Gastroesophageal sphincter (tissue), 4 donors: Measurements from ENCODE around the gene SELENOO. TPM values are rescaled to one million over a fixed set of nuclear protein-coding genes. Genes with fewer than 3 reads are reported as not detected.

Experiments used
- ATAC-seq: fragments of 150-250 bp; one replicate; pipeline ENCODE4 v1.9.1; 2016; ENCODE audit warnings: mild to moderate bottlenecking, moderate library complexity
- H3K27ac ChIP-seq, 4 donors: fragments of 200-600 bp; sonication (generic) in 3 of 4; 1 replicate in 3 of 4; 2 replicates in 1 of 4; pipeline ENCODE4 v1.5.1; 2016 to 2019
- H3K27me3 ChIP-seq: fragments of 200-600 bp; sonication (generic); one replicate; pipeline ENCODE4 v1.5.1; 2019
- H3K36me3 ChIP-seq, 2 donors: fragments of 200-600 bp; sonication (generic); one replicate each; pipeline ENCODE4 v1.5.1; 2019; ENCODE audit warnings: control low read depth in 1 of 2
- H3K4me1 ChIP-seq, 3 donors: fragments of 200-600 bp; sonication (generic); 1 replicate in 2 of 3; 2 replicates in 1 of 3; pipeline ENCODE4 v1.5.1; 2016 to 2019; ENCODE audit warnings: control low read depth in 2 of 3
- H3K4me3 ChIP-seq, 2 donors: fragments of 200-600 bp; sonication (generic); one replicate each; pipeline ENCODE4 v1.5.1; 2019; ENCODE audit warnings: mild to moderate bottlenecking in 1 of 2, moderate library complexity in 1 of 2
- H3K9me3 ChIP-seq, 3 donors: fragments of 200-600 bp; sonication (generic); one replicate each; pipeline ENCODE4 v1.5.1; 2017 to 2019; ENCODE audit warnings: control low read depth in 2 of 3
- CTCF ChIP-seq, 4 experiments: fragments of 200-600 bp in 2 of 4; fragments of 450-650 bp in 2 of 4; sonication (generic) in 1 of 4; IDR thresholded peaks; one replicate each; pipeline ENCODE4 v1.5.1; 2017 to 2019; ENCODE audit warnings: antibody characterized with exemption in 4 of 4, mild to moderate bottlenecking in 2 of 4, moderate library complexity in 2 of 4
- EP300 ChIP-seq: sonication (generic); formaldehyde crosslinking; IDR thresholded peaks from one replicate; pipeline ENCODE4 v1.6.1; 2017; ENCODE audit warnings: antibody characterized with exemption, mild to moderate bottlenecking
- POLR2A ChIP-seq, 2 donors: fragments of 450-650 bp; IDR thresholded peaks; one replicate each; pipeline ENCODE4 v1.6.1; 2017; ENCODE audit warnings: antibody characterized with exemption in 2 of 2, mild to moderate bottlenecking in 2 of 2, moderate library complexity in 1 of 2
- POLR2AphosphoS5 ChIP-seq: sonication (generic); formaldehyde crosslinking; IDR thresholded peaks from one replicate; pipeline ENCODE4 v1.6.1; 2017; ENCODE audit warnings: antibody characterized with exemption
- WGBS, 2 donors: methylation state at CpG; one replicate each; pipeline ENCODE4 v1.1.5; 2018; ENCODE audit warnings: low coverage in 1 of 2; 5-methylcytosine and 5-hydroxymethylcytosine counted together
- total RNA-seq, 4 donors: library from RNA; depleted of rRNA; stranded (reverse); fragments of >200 nt; gene quantifications; one replicate each; pipeline ENCODE4 v1.1.0, GENCODE V29; 2016

Gene SELENOO
- total RNA-seq, 4 donors from 2014 or later = 19.9 to 42.6 (median 27.3) TPM

- Histone ChIP-seq H3K27me3 (peaks cover 20% of the 10 kb centered on the region), H3K36me3 (no peaks in the 10 kb centered on the region), H3K4me3 (peak overlapping the region in 1 of 2 donors; percentile 82), H3K4me1 (peaks cover 0 to 51% (median 19%) of the 10 kb centered on the region in 3 donors), H3K9me3 (no peaks in the 10 kb centered on the region), H3K27ac (peak overlapping the region in 3 of 4 donors; percentile 35 to 84 (median 50))
- 0 to 70% methylated on average over 1 to 2 of the region's 32 CpGs for WGBS, 2 donors
- peak; percentile 44 for ATAC-seq
- TF ChIP-seq EP300 (no peak), POLR2A (IDR thresholded peaks at IDR 0.05) (no peak), POLR2AphosphoS5 (no peak), CTCF (IDR thresholded peaks at IDR 0.05) (no peak)
Measured at GRCh38 chr22:50184004-50184901, 16.6 kb upstream of the SELENOO start.

- WGBS, 2 donors = no CpG with 5 or more reads among the region's 63 CpGs
- ATAC-seq = peak; percentile 2
Measured at GRCh38 chr22:50184902-50185374, 15.9 kb upstream of the SELENOO start.

GRCh38 chr22:50185375-50186087 lies 15.3 kb upstream of the SELENOO start, which contains the start of gene TRABD:
Gene TRABD, plus strand, starts transcription at chr22:50185913. Its CDS starts 7,148 bp downstream, at chr22:50193061.
- no peaks in the 10 kb centered on the region for H3K36me3 ChIP-seq
- WGBS, 2 donors = no CpG with 5 or more reads among the region's 90 CpGs
- no peaks in the 10 kb centered on the region for H3K9me3 ChIP-seq
- peaks cover 7% of the 10 kb centered on the region for H3K27me3 ChIP-seq
- peak within 1 kb of the TSS; percentile 69 to 82 for H3K4me3 ChIP-seq
- peak; percentile 87 for ATAC-seq
- TF ChIP-seq POLR2AphosphoS5 (no peak), CTCF (IDR thresholded peaks at IDR 0.05) (no peak), POLR2A (IDR thresholded peaks at IDR 0.05) (no peak), EP300 (no peak)
- H3K27ac ChIP-seq = peak within 1 kb of the TSS in 3 of 4 donors; percentile 34 to 84 (median 65)
- H3K4me1 ChIP-seq = peaks cover 0 to 64% (median 30%) of the 10 kb centered on the region in 3 donors

More at GRCh38 chr22:50184902-50185374, 15.9 kb upstream of the SELENOO start:
- peaks cover 13% of the 10 kb centered on the region for H3K27me3 ChIP-seq
- H3K9me3 ChIP-seq = no peaks in the 10 kb centered on the region
- no peak for TF ChIP-seq CTCF (IDR thresholded peaks at IDR 0.05)
- TF ChIP-seq POLR2AphosphoS5 = no peak
- TF ChIP-seq POLR2A (IDR thresholded peaks at IDR 0.05) = no peak
- TF ChIP-seq EP300 = no peak
- H3K4me3 ChIP-seq = peak overlapping the region; percentile 48 to 82
- H3K4me1 ChIP-seq = peaks cover 0 to 58% (median 25%) of the 10 kb centered on the region in 3 donors
- peak overlapping the region in 3 of 4 donors; percentile 3 to 84 (median 35) for H3K27ac ChIP-seq
- no peaks in the 10 kb centered on the region for H3K36me3 ChIP-seq

GRCh38 chr22:50186181-50186714 lies 14.6 kb upstream of the SELENOO start:
- peak overlapping the region; percentile 69 to 82 for H3K4me3 ChIP-seq
- peak overlapping the region in 3 of 4 donors; percentile 34 to 84 (median 65) for H3K27ac ChIP-seq
- H3K4me1 ChIP-seq = peaks cover 0 to 71% (median 37%) of the 10 kb centered on the region in 3 donors
- TF ChIP-seq POLR2A (IDR thresholded peaks at IDR 0.05) = no peak
- TF ChIP-seq POLR2AphosphoS5 = no peak
- TF ChIP-seq EP300 = no peak
- TF ChIP-seq CTCF (IDR thresholded peaks at IDR 0.05) = no peak
- H3K27me3 ChIP-seq = peaks cover under 1% of the 10 kb centered on the region
- no peaks in the 10 kb centered on the region for H3K9me3 ChIP-seq
- WGBS, 2 donors = no CpG with 5 or more reads among the region's 47 CpGs
- no peaks in the 10 kb centered on the region for H3K36me3 ChIP-seq
- no peak for ATAC-seq
